Measurements from ENCODE around the gene FBXW8. TPM values are rescaled to one million over a fixed set of nuclear protein-coding genes. Genes with fewer than 3 reads are reported as not detected.

The FBXW8 gene
- total RNA-seq, 4 donors from 2014 or later: 29.3 to 45.5 (median 32.9) TPM

DNA sequence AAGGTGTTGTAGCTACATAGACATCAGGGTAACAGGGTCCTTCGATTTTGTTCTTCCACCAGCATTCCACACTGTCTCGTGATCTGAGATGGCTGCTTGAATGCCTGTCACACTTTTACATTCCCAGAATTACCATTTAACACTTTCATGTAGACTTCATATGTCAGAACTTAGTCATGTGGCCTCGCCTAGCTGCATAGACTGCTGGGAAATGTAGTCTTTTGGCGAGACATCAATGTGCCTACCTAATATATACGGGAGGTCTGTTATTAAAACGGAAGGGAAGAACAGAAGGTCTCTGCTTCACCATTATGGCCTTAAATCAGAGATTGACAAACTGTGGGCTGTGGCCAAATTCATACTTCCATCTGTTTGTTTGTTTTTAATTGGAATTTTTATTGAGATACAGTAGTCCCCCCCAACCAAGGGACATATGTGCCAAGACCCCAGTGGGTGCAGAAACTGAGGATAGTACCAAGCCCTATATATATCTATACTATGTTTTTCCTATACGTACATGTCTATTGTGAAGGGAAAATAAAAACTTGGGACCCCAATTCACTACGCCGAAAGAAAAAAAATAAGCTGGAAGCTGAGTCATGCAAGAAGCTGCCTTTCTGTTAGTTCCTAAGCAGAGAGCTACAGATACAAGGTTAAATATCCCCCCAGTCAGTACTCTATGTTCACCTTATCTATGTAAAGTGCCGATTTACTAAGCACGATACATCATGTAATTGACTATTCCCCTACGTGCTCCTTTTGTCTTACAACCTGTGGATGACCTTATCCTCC, 18.2 kb upstream of the FBXW8 start:
- no peaks in the 10 kb centered on the region for H3K4me1 ChIP-seq
- no peaks in the 10 kb centered on the region for H3K27me3 ChIP-seq
- H3K4me3 ChIP-seq (replicated peaks in 1 of 3): no peak overlapping the region
- no peaks in the 10 kb centered on the region for H3K9me3 ChIP-seq
- DNase-seq: no peak
- H3K36me3 ChIP-seq: no peaks in the 10 kb centered on the region
- TF ChIP-seq, protein P1, sequence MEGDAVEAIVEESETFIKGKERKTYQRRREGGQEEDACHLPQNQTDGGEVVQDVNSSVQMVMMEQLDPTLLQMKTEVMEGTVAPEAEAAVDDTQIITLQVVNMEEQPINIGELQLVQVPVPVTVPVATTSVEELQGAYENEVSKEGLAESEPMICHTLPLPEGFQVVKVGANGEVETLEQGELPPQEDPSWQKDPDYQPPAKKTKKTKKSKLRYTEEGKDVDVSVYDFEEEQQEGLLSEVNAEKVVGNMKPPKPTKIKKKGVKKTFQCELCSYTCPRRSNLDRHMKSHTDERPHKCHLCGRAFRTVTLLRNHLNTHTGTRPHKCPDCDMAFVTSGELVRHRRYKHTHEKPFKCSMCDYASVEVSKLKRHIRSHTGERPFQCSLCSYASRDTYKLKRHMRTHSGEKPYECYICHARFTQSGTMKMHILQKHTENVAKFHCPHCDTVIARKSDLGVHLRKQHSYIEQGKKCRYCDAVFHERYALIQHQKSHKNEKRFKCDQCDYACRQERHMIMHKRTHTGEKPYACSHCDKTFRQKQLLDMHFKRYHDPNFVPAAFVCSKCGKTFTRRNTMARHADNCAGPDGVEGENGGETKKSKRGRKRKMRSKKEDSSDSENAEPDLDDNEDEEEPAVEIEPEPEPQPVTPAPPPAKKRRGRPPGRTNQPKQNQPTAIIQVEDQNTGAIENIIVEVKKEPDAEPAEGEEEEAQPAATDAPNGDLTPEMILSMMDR (IDR thresholded peaks at IDR 0.05): no peak
- no peak for TF ChIP-seq POLR2A (IDR thresholded peaks at IDR 0.05)
- WGBS, 2 donors: 90% methylated on average over 12 of the region's 12 CpGs
- intact Hi-C loops (cut with DNase I): no loop called here
- no peak overlapping the region for H3K27ac ChIP-seq

DNA sequence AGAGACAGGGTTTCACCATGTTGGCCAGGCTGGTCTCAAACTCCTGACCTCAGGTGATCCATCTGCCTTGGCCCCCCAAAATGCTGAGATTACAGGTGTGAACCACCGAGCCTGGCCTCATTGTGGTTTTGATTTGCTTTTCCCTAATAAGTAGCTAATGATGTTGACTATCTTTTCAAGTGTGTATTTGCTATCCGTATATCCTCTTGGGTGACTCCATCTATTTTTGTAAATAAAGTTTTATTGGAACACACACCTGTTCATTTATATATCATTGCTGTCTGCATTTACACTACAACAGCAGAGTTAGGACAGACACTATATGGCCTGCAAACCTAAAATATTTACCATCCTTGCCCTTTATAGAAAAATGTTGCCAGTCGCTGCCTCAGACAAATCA, 15.8 kb upstream of the FBXW8 start:
- Histone ChIP-seq H3K36me3 (no peaks in the 10 kb centered on the region), H3K27ac (no peak overlapping the region), H3K4me1 (peaks cover 0 to 8% of the 10 kb centered on the region in 2 donors), H3K27me3 (no peaks in the 10 kb centered on the region), H3K4me3 (replicated peaks in 1 of 3) (no peak overlapping the region), H3K9me3 (no peaks in the 10 kb centered on the region)
- TF ChIP-seq POLR2A (IDR thresholded peaks at IDR 0.05): no peak
- TF ChIP-seq, protein P1 (IDR thresholded peaks at IDR 0.05): no peak
- WGBS, 2 donors: 89 to 90% methylated on average over 3 of the region's 3 CpGs
- no peak for DNase-seq
- intact Hi-C loops (cut with DNase I): no loop called here

DNA sequence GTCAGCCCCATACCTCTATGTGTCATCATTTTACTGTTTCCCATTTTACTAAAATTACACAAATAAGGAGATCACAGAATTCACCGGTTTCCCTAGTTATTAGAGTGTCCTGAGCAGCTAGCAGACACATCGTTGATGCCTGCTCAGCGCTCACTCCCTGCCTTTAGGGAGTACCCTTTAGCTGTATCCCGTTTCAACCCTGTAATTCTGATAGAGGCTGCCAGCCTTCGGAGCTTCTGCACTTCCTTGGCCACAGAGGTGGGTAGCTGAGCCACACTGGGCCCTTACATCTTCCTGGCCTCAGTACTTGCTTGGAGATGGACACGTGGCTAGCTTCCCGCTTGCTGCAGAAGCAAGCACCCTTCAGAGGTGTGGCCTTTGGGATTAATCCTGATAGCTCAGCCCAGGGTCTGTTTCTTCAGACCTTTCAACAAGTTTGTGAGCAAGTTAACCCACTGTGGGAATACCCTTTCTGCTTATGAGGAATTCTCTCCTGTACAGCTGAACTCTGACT, 14.3 kb upstream of the FBXW8 start:
- TF ChIP-seq, protein P1 (IDR thresholded peaks at IDR 0.05): no peak
- TF ChIP-seq POLR2A (IDR thresholded peaks at IDR 0.05): no peak
- Histone ChIP-seq H3K4me1 (peaks cover 0 to 8% of the 10 kb centered on the region in 2 donors), H3K27ac (no peak overlapping the region), H3K4me3 (replicated peaks in 1 of 3) (no peak overlapping the region), H3K36me3 (no peaks in the 10 kb centered on the region), H3K27me3 (no peaks in the 10 kb centered on the region), H3K9me3 (no peaks in the 10 kb centered on the region)
- DNase-seq: no peak
- intact Hi-C loops (cut with DNase I): no loop called here
- WGBS, 2 donors: 65 to 73% methylated on average over 7 of the region's 7 CpGs

DNA sequence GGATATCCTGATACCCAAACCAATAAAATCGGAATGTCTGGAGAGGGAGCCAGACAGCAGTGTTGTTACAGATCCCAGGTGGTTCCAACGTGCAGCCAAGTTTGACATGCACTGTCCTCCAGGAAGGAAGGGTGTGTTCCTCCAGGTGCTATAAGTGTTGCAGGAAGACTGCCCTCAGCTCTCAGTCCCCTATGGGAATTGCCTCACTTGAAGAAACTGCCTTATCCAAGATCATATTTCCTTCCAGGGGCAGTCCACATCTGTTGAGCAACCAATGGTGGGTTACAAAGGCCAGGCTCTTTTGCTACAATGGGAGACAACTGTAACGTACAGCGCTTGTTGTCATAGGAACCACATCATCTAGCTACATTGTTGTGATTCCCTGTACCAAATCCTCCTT, 13.3 kb upstream of the FBXW8 start:
- intact Hi-C loops (cut with DNase I): no loop called here
- no peaks in the 10 kb centered on the region for H3K36me3 ChIP-seq
- no peak for TF ChIP-seq POLR2A (IDR thresholded peaks at IDR 0.05)
- H3K4me1 ChIP-seq: peaks cover 0 to 8% of the 10 kb centered on the region in 2 donors
- DNase-seq: no peak
- no peak overlapping the region for H3K4me3 ChIP-seq (replicated peaks in 1 of 3)
- H3K27ac ChIP-seq: no peak overlapping the region
- 64 to 68% methylated on average over 4 of the region's 4 CpGs for WGBS, 2 donors
- H3K9me3 ChIP-seq: no peaks in the 10 kb centered on the region
- no peaks in the 10 kb centered on the region for H3K27me3 ChIP-seq

DNA sequence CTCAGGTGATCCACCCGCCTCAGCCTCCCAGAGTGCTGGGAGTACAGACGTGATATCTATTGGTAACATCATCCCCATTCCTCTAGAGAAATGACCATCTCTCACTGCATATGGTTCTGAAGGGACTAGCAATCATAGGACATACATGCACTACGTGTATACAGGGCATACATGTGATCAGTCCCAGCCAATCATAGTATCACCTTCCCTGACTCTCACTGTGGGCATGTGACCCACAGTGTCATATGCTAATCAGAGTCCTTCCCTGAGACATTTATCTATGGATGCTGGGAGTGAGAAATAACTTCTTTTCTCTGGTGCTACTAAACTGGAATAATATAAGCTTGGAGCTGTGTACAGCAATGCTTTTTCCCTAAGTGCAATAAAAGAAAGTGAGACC, 12.1 kb upstream of the FBXW8 start:
- DNase-seq: no peak
- intact Hi-C loops (cut with DNase I): no loop called here
- no peak for TF ChIP-seq POLR2A (IDR thresholded peaks at IDR 0.05)
- TF ChIP-seq, protein P1 (IDR thresholded peaks at IDR 0.05): no peak
- Histone ChIP-seq H3K27ac (no peak overlapping the region), H3K9me3 (no peaks in the 10 kb centered on the region), H3K4me1 (peaks cover 0 to 8% of the 10 kb centered on the region in 2 donors), H3K36me3 (no peaks in the 10 kb centered on the region), H3K27me3 (no peaks in the 10 kb centered on the region), H3K4me3 (replicated peaks in 1 of 3) (no peak overlapping the region)
- 79 to 87% methylated on average over 3 of the region's 3 CpGs for WGBS, 2 donors

Measured in thyroid gland (tissue), 4 donors.